Measurements from ENCODE around the gene PCDHB15.

GRCh38 chr5:141199359-141200235 lies 45.6 kb upstream of the PCDHB15 start, which contains the start of gene PCDHB11:
- TF ChIP-seq CTCF (IDR thresholded peaks at IDR 0.05) (peak; percentile 59), EZH2 (IDR thresholded peaks at IDR 0.05) (no peak), EZH2phosphoT487 (IDR thresholded peaks at IDR 0.05) (no peak)
